Measurements from ENCODE around the gene RUNX3. TPM values are rescaled to one million over a fixed set of nuclear protein-coding genes. Genes with fewer than 3 reads are reported as not detected.
"Not testable (repeated sequence)": the region's sequence is repeated elsewhere in the genome, so short reads cannot be mapped to it uniquely, and the experiment has no call there.

Gene RUNX3
- total RNA-seq, 6 experiments from 2014 or later: 0.46 to 3.1 (median 0.84) TPM

DNA sequence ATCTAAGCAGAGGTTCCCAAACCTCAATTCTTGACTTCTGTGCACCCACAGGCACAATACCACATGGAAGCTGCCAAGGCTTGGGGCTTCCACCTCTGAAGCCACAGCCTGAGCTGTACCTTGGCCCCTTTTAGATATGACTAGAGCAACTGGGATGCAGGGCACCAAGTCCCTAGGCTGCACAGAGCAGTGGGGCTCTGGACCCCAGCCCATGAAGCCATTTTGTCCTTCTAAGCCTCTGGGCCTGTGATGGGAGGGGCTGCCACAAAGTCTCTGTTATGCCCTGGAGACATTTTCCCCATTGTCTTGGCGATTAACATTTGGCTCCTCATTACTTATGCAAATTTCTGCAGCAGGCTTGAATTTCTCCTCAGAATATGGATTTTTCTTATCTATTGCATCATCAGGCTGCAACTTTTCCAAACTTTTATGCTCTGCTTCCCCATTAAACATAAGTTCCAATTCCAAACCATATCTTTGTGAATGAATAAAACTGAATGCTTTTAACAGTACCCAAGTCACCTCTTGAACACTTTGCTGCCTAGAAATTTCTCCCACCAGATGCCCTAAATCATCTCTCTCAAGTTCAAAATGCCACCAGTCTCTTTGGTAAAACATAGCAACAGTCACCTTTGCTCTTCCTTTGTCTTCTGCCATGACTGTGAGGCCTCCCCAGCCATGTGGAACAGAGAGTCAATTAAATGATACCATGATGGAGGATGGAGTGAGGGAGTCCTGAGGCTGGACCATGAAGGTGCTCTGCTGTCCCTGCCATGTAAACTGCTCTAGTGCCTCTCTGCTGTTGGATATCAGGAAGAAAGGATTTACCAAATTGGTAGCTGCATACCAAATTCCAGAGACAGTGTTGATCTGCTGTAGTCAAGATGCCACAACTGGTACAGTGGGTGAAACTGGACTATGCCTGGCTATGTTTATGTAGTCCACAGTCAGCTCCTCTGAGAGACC is 37.6 kb downstream of the RUNX3 start:
- Histone ChIP-seq H3K36me3 (no peaks in the 10 kb centered on the region), H3K27ac (no peak overlapping the region), H3K9me3 (no peaks in the 10 kb centered on the region), H3K27me3 (no peaks in the 10 kb centered on the region), H3K4me1 (peaks cover 0 to 16% (median 2%) of the 10 kb centered on the region in 4 donors), H3K4me3 (no peak overlapping the region)
- TF ChIP-seq CTCF (IDR thresholded peaks at IDR 0.05) (no peak), POLR2A (IDR thresholded peaks at IDR 0.05) (no peak)
- peak in 1 of 3 donors; percentile 21 for DNase-seq
- WGBS (ENCODE audit: insufficient coverage, low coverage, low lambda C conversion rate, missing lambda C conversion rate): no CpG with 5 or more reads among the region's 1 CpG
- no peak for ATAC-seq
- intact Hi-C loops (cut with DNase I): no loop called here

DNA sequence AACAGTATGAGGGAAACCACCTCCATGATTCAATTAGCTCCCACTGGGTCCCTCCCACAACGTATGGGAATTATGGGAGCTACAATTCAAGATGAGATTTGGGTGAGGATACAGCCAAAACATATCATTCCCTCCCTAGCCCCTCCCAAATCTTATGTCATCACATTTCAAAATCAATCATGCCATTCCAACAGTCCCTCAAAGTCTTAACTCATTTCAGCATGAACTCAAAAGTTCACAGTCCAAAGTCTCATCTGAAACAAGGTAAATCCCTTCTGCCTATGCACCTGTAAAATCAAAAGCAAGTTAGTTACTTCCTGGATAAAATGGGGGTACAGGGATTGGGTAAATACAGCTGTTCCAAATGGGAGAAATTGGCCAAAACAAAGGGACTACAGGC is 38.7 kb downstream of the RUNX3 start:
- H3K4me3 ChIP-seq; H3K9me3 ChIP-seq; H3K27ac ChIP-seq; DNase-seq; H3K27me3 ChIP-seq; H3K36me3 ChIP-seq; intact Hi-C loops (cut with DNase I): not testable (repeated sequence)
- ATAC-seq: peak in 2 of 4 donors; percentile 66 to 75
- peaks cover 0 to 16% (median 2%) of the 10 kb centered on the region in 4 donors for H3K4me1 ChIP-seq
- WGBS (ENCODE audit: insufficient coverage, low coverage, low lambda C conversion rate, missing lambda C conversion rate): 29% methylated on average over 1 of the region's 1 CpG

GRCh38 chr1:24890887-24891286 is 39.2 kb downstream of the RUNX3 start:
- intact Hi-C loops (cut with DNase I): no loop called here
- Histone ChIP-seq H3K36me3 (no peaks in the 10 kb centered on the region), H3K27ac (no peak overlapping the region), H3K27me3 (no peaks in the 10 kb centered on the region), H3K4me3 (no peak overlapping the region), H3K4me1 (peaks cover 0 to 16% (median 2%) of the 10 kb centered on the region in 4 donors), H3K9me3 (no peaks in the 10 kb centered on the region)
- ATAC-seq: peak; percentile 42 to 78 (median 68)
- DNase-seq: peak in 2 of 3 donors; percentile 22 to 49
- no peak for TF ChIP-seq POLR2A (IDR thresholded peaks at IDR 0.05)
- no peak for TF ChIP-seq CTCF (IDR thresholded peaks at IDR 0.05)
- 94% methylated on average over 2 of the region's 2 CpGs for WGBS (ENCODE audit: insufficient coverage, low coverage, low lambda C conversion rate, missing lambda C conversion rate)

DNA sequence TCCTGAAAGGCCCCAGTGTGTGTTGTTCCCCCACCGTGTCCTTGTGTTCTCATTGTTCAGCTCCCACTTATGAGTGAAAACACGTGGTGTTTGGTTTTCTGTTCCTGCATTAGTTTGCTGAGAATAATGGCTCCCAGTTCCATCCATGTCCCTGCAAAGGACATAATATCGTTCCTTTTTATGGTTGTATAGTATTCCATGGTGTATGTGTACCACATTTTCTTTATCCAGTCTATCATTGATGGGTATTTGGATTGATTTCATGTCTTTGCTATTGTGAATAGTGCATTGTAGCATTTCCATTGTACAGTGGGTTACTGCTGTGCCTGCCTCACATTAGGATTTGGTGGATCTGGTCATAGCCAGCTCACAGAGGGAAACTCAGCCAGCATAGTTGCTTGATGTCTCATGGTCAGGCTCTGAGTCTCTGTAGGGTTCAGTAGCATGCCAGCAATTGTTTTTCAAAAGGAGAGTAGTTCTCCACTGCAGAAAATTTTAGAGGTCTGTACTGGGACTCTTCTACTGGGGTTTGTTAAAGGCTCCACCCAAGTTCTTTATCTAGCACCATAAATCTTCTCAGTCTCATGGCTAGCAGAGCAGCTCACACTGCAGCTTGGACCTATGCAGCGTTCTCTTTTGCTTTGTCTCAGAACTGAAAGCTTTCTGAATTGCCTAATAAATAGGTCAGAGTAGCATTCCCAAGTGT is 41.0 kb downstream of the RUNX3 start:
- TF ChIP-seq CTCF (IDR thresholded peaks at IDR 0.05) (no peak), POLR2A (IDR thresholded peaks at IDR 0.05) (no peak)
- H3K9me3 ChIP-seq: no peaks in the 10 kb centered on the region
- DNase-seq: peak in 1 of 3 donors; percentile 16
- intact Hi-C loops (cut with DNase I): no loop called here
- no peaks in the 10 kb centered on the region for H3K27me3 ChIP-seq
- 76% methylated on average over 4 of the region's 4 CpGs for WGBS (ENCODE audit: insufficient coverage, low coverage, low lambda C conversion rate, missing lambda C conversion rate)
- H3K4me3 ChIP-seq: no peak overlapping the region
- H3K4me1 ChIP-seq: peaks cover 0 to 16% (median 2%) of the 10 kb centered on the region in 4 donors
- no peak for ATAC-seq
- H3K36me3 ChIP-seq: no peaks in the 10 kb centered on the region
- H3K27ac ChIP-seq: no peak overlapping the region
